Endothelial cell of hepatic sinusoid (primary cell): Measurements from ENCODE around the gene UGT2A3.

Experiments used
- in situ Hi-C: cut with HindIII; loops from 2 replicates; pipeline ENCODE4 v1.10.0; 2017; ENCODE audit warnings: low sequenced_read_pairs

UGT2A3 gene

DNA sequence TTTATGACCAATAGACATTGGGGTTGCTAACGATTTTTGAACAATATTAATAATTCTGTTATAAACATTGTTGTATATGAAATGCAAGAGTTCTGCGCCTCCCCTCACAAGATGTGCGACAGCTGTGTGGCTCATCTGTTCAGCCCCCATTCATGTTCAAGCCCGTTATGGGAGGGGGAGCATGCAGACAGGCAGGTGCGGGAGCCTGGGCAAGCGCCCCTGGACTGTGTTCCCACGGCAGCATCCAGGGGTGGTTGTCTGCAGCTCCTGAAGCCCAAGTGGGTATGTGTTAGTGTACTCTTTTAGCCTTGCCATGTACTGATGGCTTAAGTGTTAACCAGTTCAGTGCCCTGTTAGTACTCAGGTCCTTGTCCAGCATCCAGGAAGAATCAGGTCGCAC lies 34.6 kb downstream of the UGT2A3 start:
- in situ Hi-C loops = no loop called here

DNA sequence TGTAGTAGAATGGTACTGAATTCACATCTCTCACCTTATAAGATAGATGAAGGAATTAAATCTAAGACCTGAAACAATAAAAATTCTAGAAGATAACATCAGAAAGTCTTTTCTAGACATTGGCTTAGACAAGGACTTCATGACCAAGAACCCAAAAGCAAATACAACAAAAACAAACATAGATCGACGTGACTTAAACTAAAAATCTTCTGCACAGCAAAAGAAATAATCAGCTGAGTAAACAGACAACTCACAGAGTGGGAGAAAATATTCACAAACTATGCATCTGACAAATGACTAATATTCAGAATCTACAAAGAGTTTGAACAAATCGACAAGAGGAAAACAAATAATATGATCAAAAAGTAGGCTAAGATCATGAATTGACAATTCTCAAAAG lies 38.8 kb downstream of the UGT2A3 start:
- in situ Hi-C loops = no loop called here

DNA sequence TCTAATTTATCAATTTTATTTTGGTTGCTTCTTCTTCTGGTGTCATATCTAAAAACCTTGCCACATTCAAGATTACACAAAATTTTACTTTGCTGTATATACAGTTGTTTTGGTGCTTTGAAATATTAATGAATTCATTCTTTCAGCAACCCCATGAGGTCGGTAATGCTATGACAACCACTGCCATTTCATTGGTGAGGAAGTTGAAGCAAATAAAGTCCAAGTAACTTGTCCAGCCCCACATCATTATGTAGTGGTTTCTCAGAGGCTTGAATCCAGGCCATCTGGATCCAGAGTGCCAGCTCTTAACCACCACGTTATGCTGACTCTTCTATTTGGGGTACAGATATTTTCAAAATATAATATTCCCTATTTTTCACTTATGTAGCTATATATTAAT lies 42.2 kb downstream of the UGT2A3 start:
- in situ Hi-C loops = no loop called here

DNA sequence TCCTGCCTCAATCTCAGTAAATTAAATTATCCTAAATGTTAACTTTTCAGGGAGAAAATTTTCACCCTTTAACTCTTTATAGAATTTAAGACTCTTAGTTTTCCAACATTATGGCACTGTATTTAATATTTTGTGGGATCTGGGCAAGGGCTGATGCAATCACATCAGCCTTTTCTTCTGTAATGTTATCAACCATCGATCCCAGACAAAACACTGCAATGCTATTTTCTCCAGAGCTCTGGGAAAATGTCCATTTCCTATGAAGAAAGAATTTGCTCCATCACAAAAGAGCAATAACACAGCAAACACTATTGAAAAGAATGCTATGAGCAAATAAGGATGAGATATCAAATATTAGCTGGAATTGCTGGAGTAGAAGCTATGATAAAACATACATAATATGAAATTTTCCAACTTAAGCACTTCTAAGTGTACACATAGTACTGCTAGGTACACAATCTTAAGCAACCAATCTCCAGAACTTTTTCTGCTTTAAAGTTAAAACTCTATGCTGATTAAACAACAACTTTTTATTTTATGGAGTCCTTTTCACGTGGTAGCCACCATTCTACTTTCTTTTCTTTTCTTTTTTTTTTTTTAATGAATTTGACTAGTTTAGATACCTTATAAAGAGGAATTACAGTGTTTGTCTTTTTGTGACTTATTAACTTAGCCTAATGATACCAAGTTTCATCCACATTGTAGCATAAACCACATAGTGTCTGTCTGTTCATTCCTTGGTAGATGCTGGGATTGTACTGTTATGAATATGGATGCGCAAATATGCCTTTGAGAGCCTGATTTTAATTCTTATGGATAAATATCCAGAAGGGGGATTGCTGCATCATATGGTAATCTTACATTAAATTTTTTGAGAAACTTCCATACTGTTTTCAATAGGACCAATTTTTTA lies 43.6 kb downstream of the UGT2A3 start:
- in situ Hi-C loops = no loop called here

DNA sequence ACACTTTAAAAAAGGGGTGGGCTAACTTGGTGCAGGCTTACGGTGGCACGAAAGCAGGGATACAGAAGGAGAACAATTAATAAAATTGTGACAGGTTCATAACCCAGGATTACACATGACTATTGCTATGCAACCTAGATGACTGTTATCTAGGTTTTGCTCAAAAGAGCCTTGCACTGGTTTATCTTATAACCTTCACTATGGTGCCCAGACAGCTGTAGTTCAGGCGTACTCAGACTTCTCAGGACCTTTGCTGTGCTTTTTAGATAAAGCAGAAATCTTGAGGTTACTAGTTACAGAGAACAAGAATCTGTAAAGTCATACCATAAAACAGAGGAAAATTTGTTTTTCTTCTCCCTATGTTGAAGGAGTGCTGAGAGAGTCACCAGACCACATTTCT lies 44.4 kb downstream of the UGT2A3 start:
- in situ Hi-C loops = no loop called here

DNA sequence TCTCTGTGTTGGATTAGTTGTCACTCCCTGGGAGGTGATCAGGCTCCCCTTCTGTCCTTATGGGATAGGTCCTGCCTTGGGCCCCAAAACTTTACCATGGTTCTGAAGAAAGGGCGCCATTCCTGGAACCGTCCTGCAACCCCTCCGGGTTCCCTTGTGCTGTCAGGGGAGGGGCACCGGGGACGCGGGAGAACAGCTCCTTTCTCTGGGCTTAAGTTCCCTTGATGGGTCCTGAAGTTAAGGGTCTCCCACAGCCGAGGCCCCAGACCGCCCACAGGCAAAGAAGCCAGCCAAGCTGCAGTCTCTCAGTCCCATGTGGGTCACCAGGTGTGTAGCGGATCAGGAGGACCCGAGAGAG lies 44.8 kb downstream of the UGT2A3 start:
- in situ Hi-C loops = no loop called here

DNA sequence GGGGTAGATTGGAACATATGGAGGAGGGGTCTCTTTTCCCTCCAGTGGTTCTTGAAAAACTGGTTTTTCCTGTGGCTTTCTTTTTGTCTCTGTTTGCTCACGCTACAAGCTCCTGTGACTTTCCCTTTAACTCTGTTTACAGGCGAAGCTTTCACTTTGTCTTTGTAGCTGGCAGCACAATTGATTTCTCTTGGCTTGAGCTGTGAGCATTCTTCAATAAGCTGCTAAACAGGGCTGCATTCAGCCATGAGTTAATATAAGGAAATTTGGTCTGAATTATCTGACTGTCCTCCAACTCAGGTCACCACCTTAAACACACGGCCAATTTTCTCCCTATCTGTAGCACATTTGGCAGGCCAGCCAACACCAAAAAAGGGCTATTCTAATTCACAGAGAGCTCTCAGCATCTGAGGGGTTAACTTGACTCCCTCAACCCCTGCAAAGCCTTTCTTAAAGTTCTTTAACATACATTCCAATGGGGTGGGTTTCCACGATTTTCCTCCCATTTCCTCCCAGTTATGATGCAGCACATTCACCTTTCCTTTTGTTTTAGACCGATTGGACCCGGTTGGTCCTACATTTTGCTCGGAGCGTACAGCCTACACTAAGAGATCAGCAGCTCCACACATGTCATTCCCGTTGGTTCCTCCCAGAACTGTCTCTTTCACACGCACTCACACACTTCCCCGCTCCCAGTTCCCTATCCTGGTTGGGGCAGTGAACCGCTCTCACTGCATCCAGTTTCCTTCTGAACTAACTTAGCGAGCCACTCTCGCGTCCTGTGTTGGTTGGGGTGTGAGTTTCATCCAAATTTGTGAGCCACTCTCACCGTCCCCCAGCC lies 45.4 kb downstream of the UGT2A3 start:
- in situ Hi-C loops = no loop called here

DNA sequence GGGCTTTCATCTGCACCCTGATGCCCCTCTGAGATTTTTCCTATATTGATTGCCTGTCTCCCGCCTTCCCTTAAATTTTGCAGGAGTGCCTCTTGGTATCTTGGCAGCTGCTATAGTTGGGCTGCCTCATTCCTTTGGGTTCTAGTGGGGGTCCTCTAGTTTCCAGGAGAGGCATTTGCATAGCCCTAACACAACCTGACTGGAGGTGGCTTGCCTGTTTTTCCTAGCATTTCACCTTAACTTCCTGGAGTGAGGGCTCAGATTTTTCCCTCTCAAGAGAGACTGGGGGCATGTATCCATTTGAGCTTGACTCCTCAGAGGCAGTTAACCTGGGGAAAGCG lies 46.0 kb downstream of the UGT2A3 start:
- in situ Hi-C loops = no loop called here

DNA sequence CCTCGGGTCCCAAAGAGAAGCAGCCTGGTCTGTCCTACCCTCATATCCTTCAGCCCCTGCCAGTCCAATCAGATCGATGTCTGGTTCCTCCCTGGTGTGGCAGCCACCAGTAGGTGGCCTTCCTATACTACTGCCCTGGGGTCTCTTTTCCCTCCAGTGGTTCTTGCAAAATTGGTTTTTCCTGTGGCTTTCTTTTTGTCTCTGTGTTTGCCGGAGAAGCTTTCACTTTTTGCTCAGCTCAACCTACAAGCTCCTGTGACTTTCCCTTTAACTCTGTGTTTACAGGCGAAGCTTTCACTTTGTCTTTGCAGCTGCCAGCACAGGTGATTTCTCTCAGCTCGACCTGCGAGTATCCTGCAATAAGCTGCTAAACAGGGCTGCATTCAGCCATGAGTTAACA lies 46.8 kb downstream of the UGT2A3 start:
- in situ Hi-C loops = no loop called here

DNA sequence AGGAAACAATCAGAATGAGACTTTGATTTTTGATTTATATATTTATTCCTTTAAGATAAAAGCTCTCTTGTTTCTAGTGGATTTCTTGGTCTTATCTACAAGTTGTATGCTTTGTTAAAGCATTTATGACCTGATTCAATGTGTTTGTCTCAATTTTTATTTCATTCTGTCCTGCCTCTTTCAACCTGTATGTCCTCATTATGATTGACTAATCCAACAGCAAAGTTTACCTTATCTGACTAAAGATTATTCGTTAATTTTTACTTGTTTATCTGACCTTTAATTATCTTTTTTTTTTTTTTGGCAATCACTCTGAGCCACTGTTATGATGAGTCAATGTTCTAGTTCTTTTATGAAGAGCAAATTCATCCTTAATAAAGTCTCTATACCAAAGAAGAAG lies 54.9 kb downstream of the UGT2A3 start:
- in situ Hi-C loops = no loop called here

DNA sequence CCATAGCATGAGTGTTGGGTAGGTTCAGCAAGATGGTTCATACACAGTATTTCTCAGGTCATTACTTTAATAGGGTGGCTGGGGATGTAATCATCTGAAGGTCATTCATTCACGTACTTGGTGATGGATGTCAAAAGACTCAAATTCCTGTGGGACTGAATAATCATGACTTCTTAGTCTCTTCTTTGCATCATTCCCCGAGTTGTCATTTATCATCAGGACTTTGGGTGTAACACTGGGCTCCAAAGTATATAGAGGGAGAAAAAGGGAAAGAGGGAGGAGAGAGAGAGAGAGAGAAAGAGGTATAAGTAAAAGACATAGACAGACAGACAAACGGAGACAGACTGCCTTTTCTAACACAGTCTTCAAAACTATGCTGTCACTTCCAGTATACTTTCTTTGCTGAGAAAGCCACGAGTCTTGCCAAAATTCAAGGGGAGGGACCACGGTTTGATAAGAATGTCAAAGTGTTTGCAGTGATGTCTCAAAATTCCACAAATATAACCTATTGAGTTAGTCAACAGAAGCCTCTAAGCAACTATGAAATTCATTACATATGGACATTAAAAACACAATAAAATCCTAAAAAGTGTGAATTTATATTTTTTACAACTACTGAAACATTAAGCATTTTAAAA lies 55.9 kb downstream of the UGT2A3 start:
- in situ Hi-C loops = no loop called here

DNA sequence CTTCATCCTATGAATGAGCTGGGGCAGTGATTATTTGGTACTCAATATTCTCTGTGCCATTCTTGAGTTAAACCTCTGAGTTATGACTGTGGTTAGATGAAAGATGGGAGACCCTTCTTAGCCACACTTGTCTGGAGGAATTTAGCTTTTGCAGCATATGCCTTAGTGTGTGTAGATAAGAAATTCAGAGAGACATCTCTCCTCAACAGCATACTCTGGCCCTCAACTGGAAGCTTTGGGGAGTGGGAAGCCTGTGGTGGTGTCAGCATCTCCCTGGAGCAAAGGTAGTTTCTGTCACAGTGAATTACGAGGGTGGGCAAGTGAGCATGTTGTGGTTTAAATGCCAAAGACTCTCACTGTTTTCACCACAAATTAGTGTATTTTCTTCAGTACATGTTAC lies 58.7 kb downstream of the UGT2A3 start:
- in situ Hi-C loops = no loop called here

DNA sequence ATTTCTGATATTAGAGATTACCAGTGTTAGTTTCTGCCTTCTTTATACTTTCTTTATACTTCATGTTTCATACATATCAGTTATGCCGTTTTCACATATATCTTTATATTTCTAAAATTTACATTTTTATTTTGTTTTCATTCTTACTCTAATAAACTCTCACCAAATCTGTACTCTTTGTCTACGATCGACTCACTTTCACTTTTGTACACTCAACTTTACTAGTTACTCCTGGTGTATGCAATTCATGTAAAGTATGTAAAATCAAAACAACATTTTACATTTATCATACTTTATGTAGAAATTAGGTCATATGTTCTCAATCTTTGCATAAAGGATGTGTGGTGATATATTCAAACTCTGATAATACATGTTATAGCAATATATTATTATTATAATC lies 59.9 kb downstream of the UGT2A3 start:
- in situ Hi-C loops = no loop called here

DNA sequence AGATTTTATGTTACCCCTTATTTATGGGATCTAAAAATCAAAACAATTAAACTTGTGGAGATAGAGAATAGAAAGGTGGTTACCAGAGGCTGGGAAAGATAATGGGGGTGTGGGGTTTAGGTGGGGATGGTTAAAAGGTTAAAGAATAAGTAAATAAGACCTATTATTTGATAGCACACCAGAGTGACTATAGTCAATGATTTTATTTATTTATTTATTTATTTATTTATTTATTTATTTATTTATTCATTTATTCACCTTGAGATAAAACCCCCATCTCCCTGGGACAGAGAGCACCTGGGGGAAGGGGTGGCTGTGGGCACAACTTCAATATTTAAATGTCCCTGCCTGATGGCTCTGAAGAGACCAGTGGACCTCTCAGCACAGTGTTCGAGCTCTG lies 66.1 kb downstream of the UGT2A3 start:
- in situ Hi-C loops = no loop called here

DNA sequence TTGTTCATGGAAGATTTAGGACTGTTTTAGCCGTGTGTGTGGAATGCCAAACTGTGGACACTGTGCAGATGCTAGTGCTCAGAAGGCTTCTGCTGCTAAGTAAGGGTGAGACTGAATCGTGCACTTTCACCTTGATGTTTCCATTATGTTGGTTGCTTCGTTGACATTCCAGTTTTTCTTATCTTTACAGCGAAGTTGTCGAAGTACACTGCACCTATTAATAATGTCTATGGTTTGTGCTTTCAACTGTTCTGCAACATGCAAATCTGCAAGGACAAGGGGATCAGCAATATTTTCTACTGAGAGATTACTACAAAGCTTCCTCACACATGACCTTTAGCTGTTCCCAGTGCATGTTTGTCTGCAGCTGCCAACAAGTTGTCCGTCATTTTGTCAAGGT lies 67.7 kb downstream of the UGT2A3 start:
- in situ Hi-C loops = no loop called here
